HCT116 (cell line): ENCODE measurements around the gene UCKL1. TPM values are rescaled to one million over a fixed set of nuclear protein-coding genes. Genes with fewer than 3 reads are reported as not detected.

Source experiments
- ATAC-seq: fragments of 200-7000 bp; cut with Tn5 transposase; 2 replicates; pipeline ENCODE4 v1.9.1; 2020; ENCODE audit warnings: mild to moderate bottlenecking, moderate library complexity
- BruUV-seq: library from RNA; stranded (reverse); fragments of 400-500 nt; replicated peaks from 2 replicates; lab custom pipeline; 2021; lab: Mats Ljungman, UMichigan
- CTCF ChIA-PET: fragments of 300-600 bp; sonication (Branson Sonifier 250); formaldehyde crosslinking; loops from one replicate; lab custom pipeline; 2021; ENCODE audit warnings: antibody characterized with exemption; lab: Charles Lee
- POLR2A ChIA-PET: fragments of 300-600, 350-600 bp; sonication (Branson Sonifier 250); formaldehyde crosslinking; loops from one replicate; lab custom pipeline; 2021; ENCODE audit warnings: antibody characterized with exemption; lab: Charles Lee
- RAD21 ChIA-PET, 2 experiments: fragments of 300-600 bp; sonication (Branson Sonifier 250); formaldehyde crosslinking; loops; one replicate each; lab custom pipeline; 2023; ENCODE audit warnings: low total read pairs in 2 of 2; ENCODE audit not compliant: uncharacterized antibody in 2 of 2, unreplicated experiment in 2 of 2, low non-redundant PET in 1 of 2; lab: Charles Lee
- DNase-seq: peaks from one replicate; pipeline ENCODE4 v3.0.0-alpha.2; 2010; ENCODE audit warnings: low read depth, low spot score
- H2AFZ ChIP-seq: fragments of 200-600 bp; shearing (Covaris generic), sonication (generic); 2 replicates; pipeline ENCODE4 v1.6.1; 2017; ENCODE audit warnings: low read depth, mixed run types, mixed read lengths, antibody characterized with exemption, low read length; ENCODE audit not compliant: poor library complexity, severe bottlenecking
- H3K27ac ChIP-seq: 2 replicates; pipeline ENCODE4 v1.5.1; 2012; ENCODE audit warnings: low read depth, low read length
- H3K27me3 ChIP-seq: fragments of 200-600 bp; sonication (generic); 2 replicates; pipeline ENCODE4 v1.6.1; 2016; ENCODE audit warnings: mixed run types, low read length, mixed read lengths; ENCODE audit not compliant: insufficient read depth
- H3K36me3 ChIP-seq, 2 experiments: fragments of 200-500 bp in 1 of 2; fragments of 200-600 bp in 1 of 2; sonication (Bioruptor generic) in 1 of 2; sonication (generic) in 1 of 2; 2 replicates each; pipeline versions ENCODE4 v1.5.1 to v1.6.1; 2014 to 2016; ENCODE audit warnings: low read length in 2 of 2, inconsistent platforms in 1 of 2, mixed read lengths in 1 of 2, mixed run types in 1 of 2; ENCODE audit not compliant: insufficient read depth in 2 of 2, control insufficient read depth in 1 of 2
- H3K4me1 ChIP-seq, 2 experiments: fragments of 200-600 bp in 1 of 2; sonication (generic) in 1 of 2; 2 replicates each; pipeline versions ENCODE4 v1.5.1 to v1.6.1; 2012 to 2017; ENCODE audit warnings: low read length in 2 of 2, inconsistent platforms in 1 of 2, mild to moderate bottlenecking in 1 of 2, mixed read lengths in 1 of 2, mixed run types in 1 of 2, moderate library complexity in 1 of 2; ENCODE audit not compliant: insufficient read depth in 2 of 2, control insufficient read depth in 1 of 2
- H3K4me2 ChIP-seq: fragments of 200-600 bp; sonication (generic); 2 replicates; pipeline ENCODE4 v1.6.1; 2017; ENCODE audit warnings: mixed run types, low read length, mixed read lengths
- H3K4me3 ChIP-seq, 2 experiments: fragments of 200-600 bp in 1 of 2; sonication (generic) in 1 of 2; replicated peaks in 1 of 2; 2 replicates each; pipeline ENCODE4 v1.5.1; 2011 to 2016; ENCODE audit warnings: low read length in 2 of 2, control low read depth in 1 of 2, low read depth in 1 of 2, mild to moderate bottlenecking in 1 of 2, mixed read lengths in 1 of 2, mixed run types in 1 of 2
- H3K79me2 ChIP-seq: fragments of 200-600 bp; sonication (generic); 2 replicates; pipeline ENCODE4 v1.6.1; 2017; ENCODE audit warnings: mild to moderate bottlenecking, mixed run types, low read length, moderate library complexity, mixed read lengths; ENCODE audit not compliant: insufficient read depth
- H3K9ac ChIP-seq: fragments of 200-600 bp; sonication (generic); 2 replicates; pipeline ENCODE4 v1.6.1; 2016; ENCODE audit warnings: low read length, mixed read lengths
- H3K9me2 ChIP-seq: fragments of 200-600 bp; sonication (generic), shearing (Covaris generic); 2 replicates; pipeline ENCODE4 v1.6.1; 2017; ENCODE audit warnings: mixed run types, mild to moderate bottlenecking, moderate library complexity; ENCODE audit not compliant: insufficient read depth
- H3K9me3 ChIP-seq, 2 experiments: fragments of 200-500 bp in 1 of 2; fragments of 200-600 bp in 1 of 2; sonication (Bioruptor generic) in 1 of 2; sonication (generic) in 1 of 2; 2 replicates each; pipeline ENCODE4 v1.6.1; 2014 to 2017; ENCODE audit warnings: low read length in 2 of 2, mixed read lengths in 2 of 2, inconsistent platforms in 1 of 2, low read depth in 1 of 2, mild to moderate bottlenecking in 1 of 2, mixed run types in 1 of 2, moderate library complexity in 1 of 2; ENCODE audit not compliant: control insufficient read depth in 1 of 2, insufficient read depth in 1 of 2
- H4K20me1 ChIP-seq: fragments of 200-600 bp; sonication (generic), shearing (Covaris generic); 2 replicates; pipeline ENCODE4 v1.6.1; 2017; ENCODE audit warnings: mixed run types, mild to moderate bottlenecking, moderate library complexity; ENCODE audit not compliant: insufficient read depth
- CBX3 ChIP-seq: IDR thresholded peaks from 2 replicates; pipeline ENCODE4 v1.6.1; 2012; ENCODE audit warnings: low read depth
- EGR1 ChIP-seq: IDR thresholded peaks from 2 replicates; pipeline ENCODE4 v1.6.1; 2012; ENCODE audit warnings: low read depth
- ELF1 ChIP-seq: IDR thresholded peaks from 2 replicates; pipeline ENCODE4 v1.6.1; 2012; ENCODE audit warnings: low read depth, borderline replicate concordance
- EZH2 ChIP-seq: fragments of 200-600 bp; sonication (generic); IDR thresholded peaks from 2 replicates; pipeline ENCODE4 v1.6.1; 2017; ENCODE audit warnings: antibody characterized with exemption, mixed run types
- EZH2phosphoT487 ChIP-seq: fragments of 200-600 bp; IDR thresholded peaks from 2 replicates; pipeline ENCODE4 v1.6.1; 2018; ENCODE audit warnings: antibody characterized with exemption, borderline replicate concordance
- POLR2A ChIP-seq: IDR thresholded peaks from 2 replicates; pipeline ENCODE4 v1.7.0; 2011; ENCODE audit warnings: borderline replicate concordance; ENCODE audit not compliant: insufficient read depth, insufficient read length; ENCODE audit errors: extremely low read depth
- POLR2AphosphoS5 ChIP-seq: IDR thresholded peaks from 2 replicates; pipeline ENCODE4 v1.6.1; 2011; ENCODE audit warnings: mild to moderate bottlenecking, low read depth, low read length, moderate library complexity
- RAD21 ChIP-seq: IDR thresholded peaks from 2 replicates; pipeline ENCODE4 v1.6.1; 2012; ENCODE audit warnings: low read depth, mild to moderate bottlenecking
- SIN3A ChIP-seq: IDR thresholded peaks from 2 replicates; pipeline ENCODE4 v1.6.1; 2012; ENCODE audit warnings: low read depth
- SP1 ChIP-seq: IDR thresholded peaks from 2 replicates; pipeline ENCODE4 v1.6.1; 2012; ENCODE audit warnings: low read depth
- SRF ChIP-seq: IDR thresholded peaks from 2 replicates; pipeline ENCODE4 v1.6.1; 2012; ENCODE audit warnings: low read depth
- TCF7L2 ChIP-seq: IDR thresholded peaks from 2 replicates; pipeline ENCODE4 v1.7.0; 2011; ENCODE audit warnings: borderline replicate concordance, inconsistent platforms; ENCODE audit not compliant: insufficient read depth, insufficient read length; ENCODE audit errors: extremely low read depth
- YY1 ChIP-seq: IDR thresholded peaks from 2 replicates; pipeline ENCODE4 v1.6.1; 2011; ENCODE audit warnings: low read length, low read depth, moderate library complexity, mild to moderate bottlenecking; ENCODE audit not compliant: insufficient replicate concordance; ENCODE audit errors: extremely low read depth
- ZFX ChIP-seq: fragments of 450-650 bp; IDR thresholded peaks from 2 replicates; pipeline ENCODE4 v1.6.1; 2017
- ZNF274 ChIP-seq: fragments of 200-500 bp; sonication (Bioruptor generic); IDR thresholded peaks from 2 replicates; pipeline ENCODE4 v1.6.1; 2014; ENCODE audit warnings: mild to moderate bottlenecking, low read depth, low read length, inconsistent platforms
- intact Hi-C: fragments of 100-400 bp; cut with micrococcal nuclease; formaldehyde crosslinking; loops from 2 replicates; pipeline ENCODE4 v1.10.0; 2022
- total RNA-seq: library from RNA; stranded (reverse); gene quantifications from one replicate; pipeline ENCODE4 v1.2.1, GENCODE V29; 2021; ENCODE audit not compliant: unreplicated experiment
- TF ChIP-seq, protein P1 (sequence below): IDR thresholded peaks from 2 replicates; pipeline ENCODE4 v1.6.1; 2011; ENCODE audit warnings: mild to moderate bottlenecking, low read length, moderate library complexity; ENCODE audit not compliant: insufficient replicate concordance; ENCODE audit errors: extremely low read depth
- TF ChIP-seq, protein P2 (sequence below): IDR thresholded peaks from 2 replicates; pipeline ENCODE4 v1.6.1; 2012
- TF ChIP-seq, protein P3 (sequence below), 3 experiments: fragments of 200-600 bp in 1 of 3; sonication (generic) in 1 of 3; IDR thresholded peaks in 2 of 3; conservative IDR thresholded peaks in 1 of 3; 2 replicates each; pipeline ENCODE4 v1.5.1; 2012 to 2017; ENCODE audit warnings: low read depth in 2 of 3, low read length in 2 of 3, antibody characterized with exemption in 1 of 3, borderline replicate concordance in 1 of 3, control low read depth in 1 of 3, mild to moderate bottlenecking in 1 of 3, mixed read lengths in 1 of 3, mixed run types in 1 of 3, moderate library complexity in 1 of 3; ENCODE audit not compliant: insufficient read depth in 1 of 3

UCKL1 gene
- total RNA-seq, 1 experiment from 2014 or later, result 54.2 TPM

DNA sequence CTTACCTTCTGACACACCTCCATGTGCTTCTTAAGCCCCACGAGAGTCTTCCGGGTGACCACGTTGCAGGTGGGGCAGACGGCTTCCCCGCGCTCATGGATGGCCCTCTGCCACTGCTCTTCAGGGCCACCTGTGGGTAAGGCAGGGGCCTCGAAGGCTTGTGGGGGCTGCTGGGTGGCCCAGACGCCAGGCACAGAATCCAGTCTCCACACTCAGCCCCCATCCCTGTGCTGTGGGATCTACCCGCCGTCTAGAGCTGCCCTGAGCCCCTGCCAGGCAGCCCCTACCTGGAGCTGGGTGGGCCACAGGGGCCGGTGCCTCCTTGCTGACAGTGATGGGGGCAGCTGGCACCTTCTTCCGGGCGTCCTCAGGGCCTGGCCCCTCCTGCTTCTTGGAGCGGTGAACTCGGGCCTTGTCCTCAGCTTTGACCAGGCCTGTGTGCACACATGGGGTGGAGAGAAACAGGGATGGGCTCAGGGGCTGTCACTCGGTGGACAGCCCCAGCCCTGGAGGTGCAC, 7.6 kb upstream of the UCKL1 start:
- RAD21 ChIA-PET, result no interaction called here

More for the DNA sequence above, 7.6 kb upstream of the UCKL1 start:
- ChIA-PET CTCF (no interaction called here), POLR2A (no interaction called here)
- Histone ChIP-seq H3K36me3 (peaks cover 0 to 5% of the 10 kb centered on the region in 2 experiments; a peak in 2 of 4 replicates), H3K9me3 (no peaks in the 10 kb centered on the region), H3K4me3 (no peak overlapping the region), H4K20me1 (no peaks in the 10 kb centered on the region), H3K27ac (no peak overlapping the region), H3K79me2 (peaks cover 4% of the 10 kb centered on the region; the same call in 1 of the 2 replicates), H3K9ac (no peak overlapping the region), H2AFZ (no peak overlapping the region), H3K9me2 (no peaks in the 10 kb centered on the region), H3K27me3 (no peaks in the 10 kb centered on the region), H3K4me2 (no peak overlapping the region), H3K4me1 (peaks cover 8 to 9% of the 10 kb centered on the region in 2 experiments)
- BruUV-seq, result no TSS peak
- no peak for DNase-seq
- ATAC-seq, result no peak
- intact Hi-C loops, result no loop called here
- TF ChIP-seq CBX3 (no peak), POLR2AphosphoS5 (no peak), RAD21 (no peak), EGR1 (no peak), ELF1 (no peak), POLR2A (no peak), SIN3A (no peak), EZH2phosphoT487 (no peak), ZNF274 (no peak), YY1 (no peak), ZFX (no peak), TCF7L2 (no peak), EZH2 (no peak), SP1 (no peak), SRF (no peak)
- TF ChIP-seq, protein P1, sequence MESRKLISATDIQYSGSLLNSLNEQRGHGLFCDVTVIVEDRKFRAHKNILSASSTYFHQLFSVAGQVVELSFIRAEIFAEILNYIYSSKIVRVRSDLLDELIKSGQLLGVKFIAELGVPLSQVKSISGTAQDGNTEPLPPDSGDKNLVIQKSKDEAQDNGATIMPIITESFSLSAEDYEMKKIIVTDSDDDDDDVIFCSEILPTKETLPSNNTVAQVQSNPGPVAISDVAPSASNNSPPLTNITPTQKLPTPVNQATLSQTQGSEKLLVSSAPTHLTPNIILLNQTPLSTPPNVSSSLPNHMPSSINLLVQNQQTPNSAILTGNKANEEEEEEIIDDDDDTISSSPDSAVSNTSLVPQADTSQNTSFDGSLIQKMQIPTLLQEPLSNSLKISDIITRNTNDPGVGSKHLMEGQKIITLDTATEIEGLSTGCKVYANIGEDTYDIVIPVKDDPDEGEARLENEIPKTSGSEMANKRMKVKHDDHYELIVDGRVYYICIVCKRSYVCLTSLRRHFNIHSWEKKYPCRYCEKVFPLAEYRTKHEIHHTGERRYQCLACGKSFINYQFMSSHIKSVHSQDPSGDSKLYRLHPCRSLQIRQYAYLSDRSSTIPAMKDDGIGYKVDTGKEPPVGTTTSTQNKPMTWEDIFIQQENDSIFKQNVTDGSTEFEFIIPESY, result no peak
- TF ChIP-seq, protein P2, sequence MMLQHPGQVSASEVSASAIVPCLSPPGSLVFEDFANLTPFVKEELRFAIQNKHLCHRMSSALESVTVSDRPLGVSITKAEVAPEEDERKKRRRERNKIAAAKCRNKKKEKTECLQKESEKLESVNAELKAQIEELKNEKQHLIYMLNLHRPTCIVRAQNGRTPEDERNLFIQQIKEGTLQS, result no peak
- TF ChIP-seq, protein P3, sequence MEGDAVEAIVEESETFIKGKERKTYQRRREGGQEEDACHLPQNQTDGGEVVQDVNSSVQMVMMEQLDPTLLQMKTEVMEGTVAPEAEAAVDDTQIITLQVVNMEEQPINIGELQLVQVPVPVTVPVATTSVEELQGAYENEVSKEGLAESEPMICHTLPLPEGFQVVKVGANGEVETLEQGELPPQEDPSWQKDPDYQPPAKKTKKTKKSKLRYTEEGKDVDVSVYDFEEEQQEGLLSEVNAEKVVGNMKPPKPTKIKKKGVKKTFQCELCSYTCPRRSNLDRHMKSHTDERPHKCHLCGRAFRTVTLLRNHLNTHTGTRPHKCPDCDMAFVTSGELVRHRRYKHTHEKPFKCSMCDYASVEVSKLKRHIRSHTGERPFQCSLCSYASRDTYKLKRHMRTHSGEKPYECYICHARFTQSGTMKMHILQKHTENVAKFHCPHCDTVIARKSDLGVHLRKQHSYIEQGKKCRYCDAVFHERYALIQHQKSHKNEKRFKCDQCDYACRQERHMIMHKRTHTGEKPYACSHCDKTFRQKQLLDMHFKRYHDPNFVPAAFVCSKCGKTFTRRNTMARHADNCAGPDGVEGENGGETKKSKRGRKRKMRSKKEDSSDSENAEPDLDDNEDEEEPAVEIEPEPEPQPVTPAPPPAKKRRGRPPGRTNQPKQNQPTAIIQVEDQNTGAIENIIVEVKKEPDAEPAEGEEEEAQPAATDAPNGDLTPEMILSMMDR (IDR thresholded peaks at IDR 0.05 in 2 of 3, conservative IDR thresholded peaks at IDR 0.05 in 1 of 3; ENCODE audit: borderline replicate concordance in 1 of 3, insufficient read depth in 1 of 3, low read depth in 2 of 3, low read length in 2 of 3), result no peak
